C4-2B (cell line): ENCODE results near the gene ZNF407.

Experiments
- CTCF ChIP-seq: fragments of 450-650 bp; conservative IDR thresholded peaks from 2 replicates; pipeline ENCODE4 v1.5.1; 2017; ENCODE audit warnings: mild to moderate bottlenecking
- ZFX ChIP-seq: fragments of 450-650 bp; IDR thresholded peaks from 2 replicates; pipeline ENCODE4 v1.6.1; 2017

GRCh38 chr18:75089748-75090327 is 492.2 kb downstream of the ZNF407 start:
- no peak for TF ChIP-seq CTCF
- no peak for TF ChIP-seq ZFX
